ENCODE results near the gene ADAMTS16. TPM values are rescaled to one million over a fixed set of nuclear protein-coding genes. Genes with fewer than 3 reads are reported as not detected.

Gene ADAMTS16
- total and polyA plus RNA-seq, 9 of the 15 experiments (the other 6 are each of a cell fraction or from before 2014, with no cell fraction given) = not detected

GRCh38 chr5:5298068-5298633, 158.0 kb downstream of the ADAMTS16 start:
- Histone ChIP-seq H3K27ac (ENCODE audit: extremely low read depth, low read depth, low read length) (no peak overlapping the region), H3K36me3 (ENCODE audit: control insufficient read depth, insufficient read depth, low read length) (no peaks in the 10 kb centered on the region), H3K79me2 (ENCODE audit: control insufficient read depth, insufficient read depth, low read length) (no peaks in the 10 kb centered on the region), H3K4me3 (no peak overlapping the region), H3K4me1 (replicated peaks in 1 of 2; ENCODE audit: control insufficient read depth in 2 of 2, insufficient read depth in 2 of 2, low read length in 2 of 2) (no peaks in the 10 kb centered on the region), H3K9me1 (ENCODE audit: control insufficient read depth, insufficient read depth, low read length) (no peaks in the 10 kb centered on the region), H3K4me2 (ENCODE audit: insufficient read depth, low read length) (no peak overlapping the region), H4K20me1 (replicated peaks; ENCODE audit: control insufficient read depth, insufficient read depth, low read length) (no peaks in the 10 kb centered on the region), H3K9ac (ENCODE audit: insufficient read depth in 1 of 2, low read depth in 2 of 2, low read length in 2 of 2) (no peak overlapping the region), H3K27me3 (ENCODE audit: control insufficient read depth in 2 of 2, insufficient read depth in 2 of 2, low read length in 2 of 2) (peaks cover 9 to 47% of the 10 kb centered on the region in 2 experiments; a peak in 3 of 5 replicates), H2AFZ (ENCODE audit: low read depth, low read length) (no peak overlapping the region), H3K9me3 (replicated peaks; ENCODE audit: control insufficient read depth, insufficient read depth, low read depth, low read length) (no peaks in the 10 kb centered on the region)
- in situ Hi-C loops (cut with MboI) (no loop called here), intact Hi-C loops (cut with micrococcal nuclease) (no loop called here)
- 0% methylated on average over 4 of the region's 4 CpGs for WGBS (ENCODE audit: insufficient coverage, low coverage, missing lambda C conversion rate)
- no peak for FAIRE-seq
- no peak for DNase-seq (ENCODE audit: extremely low read depth in 1 of 4, low spot score in 3 of 4)
- BruUV-seq (replicated peaks) = no TSS peak
- no peak for TF ChIP-seq RAD21 (CRISPR knock-in tag; conservative IDR thresholded peaks at IDR 0.05 in 1 of 2, IDR thresholded peaks at IDR 0.05 in 1 of 2)
- TF ChIP-seq NFIC (IDR thresholded peaks at IDR 0.05) = peak; percentile 12; the same call in 1 of the 2 replicates
- ChIA-PET CTCF (ENCODE audit: low intra/inter-chr PET ratio) (no interaction called here), POLR2A (interaction anchor here (0.7 kb wide), 1 partner anchor 53 kb away, joined by 3 read pairs; no protein-coding TSS in a partner anchor)
- no peak for ATAC-seq

GRCh38 chr5:5298841-5299541, 158.9 kb downstream of the ADAMTS16 start:
- CTCF ChIA-PET (ENCODE audit: low intra/inter-chr PET ratio) = interaction anchor here (0.6 kb wide), 1 partner anchor 773 kb away, joined by 3 read pairs; no protein-coding TSS in a partner anchor
- no peak for TF ChIP-seq RAD51 (IDR thresholded peaks at IDR 0.05; ENCODE audit: borderline replicate concordance, low read depth)
- no peak for TF ChIP-seq KLF10 (CRISPR knock-in tag; IDR thresholded peaks at IDR 0.05)
- TF ChIP-seq SMARCA4 (IDR thresholded peaks at IDR 0.05) = no peak
- TF ChIP-seq FOXO4 (CRISPR knock-in tag; IDR thresholded peaks at IDR 0.05) = no peak
- TF ChIP-seq KDM2B (CRISPR knock-in tag; IDR thresholded peaks at IDR 0.05) = no peak
- no peak for TF ChIP-seq ZBTB5 (IDR thresholded peaks at IDR 0.05)

More at GRCh38 chr5:5298841-5299541, 158.9 kb downstream of the ADAMTS16 start:
- ATAC-seq (no peak), FAIRE-seq (no peak), DNase-seq (ENCODE audit: extremely low read depth in 1 of 4, low spot score in 3 of 4) (no peak)
- Histone ChIP-seq H2AFZ (ENCODE audit: low read depth, low read length) (no peak overlapping the region), H3K4me2 (ENCODE audit: insufficient read depth, low read length) (no peak overlapping the region), H4K20me1 (replicated peaks; ENCODE audit: control insufficient read depth, insufficient read depth, low read length) (no peaks in the 10 kb centered on the region; the same call in 1 of the 2 replicates), H3K79me2 (ENCODE audit: control insufficient read depth, insufficient read depth, low read length) (no peaks in the 10 kb centered on the region), H3K9me1 (ENCODE audit: control insufficient read depth, insufficient read depth, low read length) (no peaks in the 10 kb centered on the region), H3K4me1 (replicated peaks in 1 of 2; ENCODE audit: control insufficient read depth in 2 of 2, insufficient read depth in 2 of 2, low read length in 2 of 2) (no peaks in the 10 kb centered on the region), H3K9me3 (replicated peaks; ENCODE audit: control insufficient read depth, insufficient read depth, low read depth, low read length) (no peaks in the 10 kb centered on the region), H3K4me3 (no peak overlapping the region), H3K27me3 (ENCODE audit: control insufficient read depth in 2 of 2, insufficient read depth in 2 of 2, low read length in 2 of 2) (peaks cover 12 to 50% of the 10 kb centered on the region in 2 experiments; a peak in 3 of 5 replicates), H3K36me3 (ENCODE audit: control insufficient read depth, insufficient read depth, low read length) (no peaks in the 10 kb centered on the region), H3K9ac (ENCODE audit: insufficient read depth in 1 of 2, low read depth in 2 of 2, low read length in 2 of 2) (no peak overlapping the region), H3K27ac (ENCODE audit: extremely low read depth, low read depth, low read length) (no peak overlapping the region)
- POLR2A ChIA-PET = interaction anchor here (0.7 kb wide), 1 partner anchor 52 kb away, joined by 3 read pairs; no protein-coding TSS in a partner anchor
- intact Hi-C loops (cut with micrococcal nuclease) = no loop called here
- WGBS (ENCODE audit: insufficient coverage, low coverage, missing lambda C conversion rate) = under 1% methylated on average over 13 of the region's 13 CpGs
- in situ Hi-C loops (cut with MboI) = no loop called here
- BruUV-seq (replicated peaks) = no TSS peak
